Tongue (tissue), 2 donors: ENCODE measurements around the gene MIOS. TPM values are rescaled to one million over a fixed set of nuclear protein-coding genes. Genes with fewer than 3 reads are reported as not detected.
"Not testable (repeated sequence)": the region's sequence is repeated elsewhere in the genome, so short reads cannot be mapped to it uniquely, and the experiment has no call there.

Experiments used
- DNase-seq: peaks from one replicate; pipeline ENCODE4 v3.0.0-alpha.2; 2015
- total RNA-seq: library from RNA; depleted of rRNA; stranded (reverse); fragments of >200 nt; gene quantifications from one replicate; pipeline ENCODE4 v1.2.3, GENCODE V29; 2014

The MIOS gene
- total RNA-seq, 1 donor from 2014 or later = 84.6 TPM

DNA sequence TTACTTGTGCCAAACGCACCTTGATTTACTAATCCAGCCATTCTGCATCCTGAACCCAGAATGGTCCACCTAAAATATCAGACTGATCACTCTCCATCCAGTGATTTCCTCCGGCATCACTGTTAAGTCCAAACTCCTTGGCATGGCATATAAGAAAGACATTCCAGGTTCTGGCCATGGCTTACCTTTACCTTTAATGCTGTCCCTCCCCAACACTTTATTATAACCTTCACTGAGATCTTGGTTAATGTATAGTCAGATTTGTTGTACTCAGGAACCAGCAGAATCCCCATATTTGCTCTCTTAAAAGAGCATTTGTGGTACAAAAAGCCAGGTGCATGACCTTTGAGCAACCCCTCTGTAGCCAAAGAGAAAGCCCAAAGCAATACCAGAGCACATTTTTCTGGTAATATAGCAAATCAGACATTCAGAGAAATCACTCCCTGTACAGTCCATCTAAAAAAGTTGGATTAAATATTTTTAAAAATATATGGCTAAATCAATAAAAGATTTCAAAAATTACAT lies 84.1 kb downstream of the MIOS start:
- DNase-seq = no peak

DNA sequence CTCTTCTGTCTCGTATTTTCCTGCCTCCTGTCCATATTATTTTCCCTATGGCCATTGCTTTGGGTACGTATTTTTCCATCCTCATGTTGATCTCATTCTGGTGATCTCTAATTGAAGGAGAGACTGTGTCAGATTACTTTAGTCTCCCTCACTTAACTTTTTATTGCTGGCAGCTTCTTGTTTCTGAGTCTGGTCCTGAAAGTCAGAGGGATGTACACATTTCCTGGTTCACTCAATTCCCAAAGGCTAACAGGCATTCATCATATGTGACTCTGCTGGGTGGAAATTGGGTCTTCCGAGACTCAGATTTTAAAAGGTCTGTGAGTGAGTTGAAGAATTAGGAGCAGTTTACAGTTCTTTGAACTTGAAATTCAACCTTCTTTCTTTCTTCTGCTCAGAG lies 84.8 kb downstream of the MIOS start:
- no peak for DNase-seq

DNA sequence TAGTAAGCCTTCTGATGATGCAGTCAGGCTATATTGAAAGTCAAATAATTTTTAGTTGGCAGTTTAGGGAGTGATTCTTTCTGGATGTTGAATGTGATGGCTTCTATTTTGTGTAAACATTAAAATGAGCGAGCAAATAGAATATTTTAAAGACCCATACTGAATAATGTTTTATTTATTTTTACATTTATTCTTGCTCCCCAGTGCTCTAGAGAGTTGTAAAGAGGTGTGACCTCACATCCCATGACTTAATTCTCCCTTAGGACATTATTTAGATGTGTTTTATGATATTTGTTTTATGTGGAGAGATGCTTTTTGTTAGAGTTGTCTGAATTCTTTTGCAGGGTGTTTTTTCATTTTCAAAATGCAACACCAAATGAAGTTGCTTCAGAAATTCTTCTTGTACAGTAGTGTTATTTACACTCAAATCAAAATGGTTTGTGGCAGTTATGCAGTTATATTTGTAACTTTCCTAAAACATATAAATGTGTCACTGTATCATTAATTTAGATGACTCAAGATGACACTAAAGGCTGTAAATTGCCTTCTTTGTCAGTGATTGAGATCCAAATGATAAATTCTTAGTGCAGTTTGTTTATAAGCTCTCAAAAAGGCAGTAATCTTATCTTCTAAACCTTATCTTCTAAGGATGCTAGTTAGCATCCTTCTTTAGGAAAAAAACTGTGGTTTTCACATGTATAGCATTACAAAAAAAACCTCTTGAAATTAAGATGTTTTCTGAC lies 86.3 kb downstream of the MIOS start:
- no peak for DNase-seq

DNA sequence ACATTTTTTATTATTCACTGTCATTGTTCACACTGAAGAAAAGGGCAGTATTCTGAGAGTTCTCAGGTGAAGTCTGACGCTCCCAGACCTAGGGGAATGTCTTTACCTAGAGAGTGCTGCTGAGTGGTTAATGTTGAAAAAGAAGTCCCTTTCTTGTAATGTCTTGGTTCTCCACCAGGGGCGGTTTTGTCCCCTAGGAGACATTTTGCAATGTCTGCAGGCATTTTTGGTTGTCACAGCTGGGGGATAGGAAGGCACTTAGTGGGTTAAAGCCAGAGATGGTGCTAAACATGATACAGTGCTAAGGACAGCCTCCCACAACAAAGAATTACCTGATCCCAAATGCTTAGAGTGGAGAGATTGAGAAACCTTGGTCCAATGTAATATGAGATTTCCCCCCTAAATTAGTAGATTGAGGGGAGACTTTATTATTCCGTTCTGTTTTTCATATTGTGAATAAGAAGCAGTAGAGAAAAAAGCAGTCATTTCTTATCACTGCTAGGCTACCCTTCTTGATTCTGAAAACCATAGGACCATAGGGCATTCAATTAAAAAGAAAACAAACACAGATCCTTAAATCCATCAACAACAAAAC lies 87.0 kb downstream of the MIOS start:
- DNase-seq = peak; percentile 14

DNA sequence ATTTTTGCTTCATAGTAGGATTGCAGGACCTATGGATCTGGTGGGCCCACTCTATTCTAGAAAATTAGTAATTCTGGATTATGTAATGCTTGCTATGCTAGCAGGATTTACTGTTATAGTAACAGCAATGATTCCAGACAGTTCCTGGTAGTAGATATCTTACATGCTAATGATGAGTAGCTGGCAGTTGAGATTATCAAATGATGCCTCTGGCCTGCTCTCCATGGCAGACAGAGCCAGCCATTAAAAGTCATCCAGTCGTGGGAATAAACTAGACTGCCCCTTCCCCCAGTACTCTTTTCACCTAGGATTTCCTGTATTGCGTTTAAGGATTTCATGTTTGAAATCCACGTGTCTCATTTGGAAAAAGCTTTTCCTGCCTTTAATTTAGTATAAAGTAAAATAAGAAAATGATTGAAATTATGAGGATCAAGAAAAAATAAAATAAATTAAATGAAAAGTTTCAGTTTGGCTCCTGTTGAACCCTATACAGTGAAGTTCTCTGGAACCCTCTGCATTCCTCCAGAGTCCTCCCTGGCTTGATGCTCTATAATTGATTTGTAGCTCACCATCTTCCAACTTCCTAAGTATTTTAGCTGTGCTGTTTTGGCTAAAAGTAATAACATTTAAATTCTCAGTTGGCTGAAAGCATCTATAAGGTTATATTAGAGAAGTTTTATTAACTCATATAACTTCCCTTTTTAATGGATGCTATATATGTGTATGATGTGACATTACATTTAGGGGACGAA lies 88.5 kb downstream of the MIOS start:
- DNase-seq = no peak

DNA sequence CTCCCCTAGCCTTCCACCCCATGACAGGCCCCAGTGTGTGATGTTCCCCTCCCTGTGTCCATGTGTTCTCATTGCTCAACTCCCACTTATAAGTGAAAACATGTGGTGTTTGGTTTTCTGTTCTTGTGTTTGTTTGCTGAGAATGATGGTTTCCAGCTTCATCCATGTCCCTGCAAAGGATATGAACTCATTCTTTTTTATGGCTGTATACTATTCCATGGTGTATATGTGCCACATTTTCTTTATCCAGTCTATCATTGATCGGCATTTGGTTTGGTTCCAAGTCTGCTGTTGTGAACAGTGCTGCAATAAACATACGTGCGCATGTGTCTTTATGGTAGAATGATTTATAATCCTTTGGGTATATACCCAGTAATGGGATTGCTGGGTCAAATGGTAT lies 89.8 kb downstream of the MIOS start:
- not testable (repeated sequence) for DNase-seq

Other genes starting within 250 kb of the MIOS start
- gene COL28A1, start 31.0 kb upstream of the MIOS start, total RNA-seq = 8.1 TPM
- 11.9 TPM for gene UMAD1, start 73.9 kb downstream of the MIOS start, total RNA-seq
- 29.3 TPM for gene RPA3, start 151.7 kb downstream of the MIOS start, total RNA-seq